Measurements from ENCODE around the gene FAAH.
A peak's percentile ranks its signal among the peaks of the same experiment; 100 is the strongest.
"Not testable (repeated sequence)": the region's sequence is repeated elsewhere in the genome, so short reads cannot be mapped to it uniquely, and the experiment has no call there.

FAAH gene

DNA sequence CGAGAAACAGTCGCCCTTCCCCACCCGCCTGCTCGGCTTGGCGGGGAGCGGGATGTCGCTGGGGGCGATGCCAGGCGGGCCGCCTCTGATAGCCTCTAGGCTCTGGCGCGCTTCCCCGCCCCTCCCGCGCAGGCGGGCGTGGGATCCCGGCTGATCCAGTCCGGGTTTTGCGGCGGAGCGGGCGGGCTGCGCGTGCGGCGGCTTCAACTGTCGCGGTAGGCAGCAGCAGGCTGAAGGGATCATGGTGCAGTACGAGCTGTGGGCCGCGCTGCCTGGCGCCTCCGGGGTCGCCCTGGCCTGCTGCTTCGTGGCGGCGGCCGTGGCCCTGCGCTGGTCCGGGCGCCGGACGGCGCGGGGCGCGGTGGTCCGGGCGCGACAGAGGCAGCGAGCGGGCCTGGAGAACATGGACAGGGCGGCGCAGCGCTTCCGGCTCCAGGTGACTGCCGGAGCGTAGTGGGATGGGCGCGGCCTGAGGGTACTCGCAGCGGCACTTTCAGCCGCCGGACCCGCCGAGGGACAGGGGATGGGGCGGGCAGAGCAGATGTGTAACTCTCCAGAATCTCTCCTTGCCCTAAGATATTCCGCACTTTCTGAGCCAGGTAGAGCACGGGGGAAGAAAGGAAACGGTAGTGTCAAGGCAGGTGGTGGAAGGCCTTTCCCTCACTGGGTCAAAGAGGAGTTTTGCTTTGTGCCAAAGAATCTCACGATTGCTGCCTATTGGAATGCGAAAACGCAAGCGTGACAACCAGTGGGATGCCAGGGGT, at the start of gene FAAH:
FAAH (plus strand) TSS at position 210 of the 764 bp plus-strand sequence; CDS start at position 242, 32 bp downstream.
- no peak for DNase-seq

DNA sequence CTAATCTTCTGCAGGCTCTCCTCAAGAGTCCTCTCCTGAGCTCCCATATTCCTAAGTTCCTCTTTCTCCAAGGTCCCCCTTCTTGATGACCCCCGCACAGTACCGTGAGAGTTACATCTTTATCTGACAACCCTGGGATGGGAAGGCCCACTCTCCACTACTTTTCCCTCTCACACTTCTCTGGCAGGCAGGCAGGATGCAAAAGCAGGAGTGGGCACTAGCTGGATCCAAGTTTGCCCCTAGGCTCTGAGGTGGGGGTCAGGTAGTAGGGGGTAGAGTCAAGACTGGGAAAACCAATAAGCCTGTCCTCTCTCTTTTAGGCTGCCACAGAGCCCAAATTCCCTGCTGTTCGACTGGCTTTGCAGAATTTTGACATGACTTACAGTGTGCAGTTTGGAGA, 49.6 kb upstream of the FAAH start:
- DNase-seq: no peak

DNA sequence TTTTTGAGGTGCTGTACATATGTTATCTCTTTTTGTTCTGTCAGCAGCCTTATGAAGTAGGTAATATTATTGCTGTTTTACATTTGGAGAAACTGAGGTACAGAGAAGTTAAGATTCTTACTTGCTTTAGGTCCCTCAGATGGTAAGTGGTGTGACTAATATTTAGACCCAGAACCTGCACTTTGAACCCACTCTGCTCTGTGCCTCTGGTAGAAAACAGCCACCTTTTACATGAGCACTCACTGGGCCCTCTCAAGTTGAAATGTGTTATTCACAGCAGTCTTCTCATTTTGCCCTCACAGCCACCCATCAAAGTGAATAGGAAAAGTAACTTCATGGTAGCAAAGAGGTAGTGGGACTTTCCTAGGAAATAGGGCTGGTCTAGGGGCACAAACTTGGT, 48.8 kb upstream of the FAAH start:
- no peak for DNase-seq

DNA sequence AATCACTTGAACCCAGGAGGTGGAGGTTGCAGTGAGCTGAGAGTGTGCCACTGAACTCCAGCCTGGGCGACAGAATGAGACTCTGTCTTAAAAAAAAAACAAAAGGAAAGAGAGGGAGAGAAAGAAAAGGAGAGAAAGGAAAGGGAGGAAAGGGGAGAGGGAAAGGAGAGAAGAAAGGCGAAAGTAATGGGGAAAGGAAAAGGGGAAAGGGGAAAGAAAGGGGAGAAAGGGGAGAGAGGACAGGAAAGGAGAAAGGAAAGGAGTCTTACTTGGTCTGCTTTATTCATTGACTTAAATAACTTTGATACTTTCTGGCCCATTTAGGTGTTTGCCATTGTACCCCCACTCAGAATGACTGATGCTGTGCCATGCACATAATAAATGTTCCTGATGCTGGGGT, 41.8 kb upstream of the FAAH start:
- no peak for DNase-seq

DNA sequence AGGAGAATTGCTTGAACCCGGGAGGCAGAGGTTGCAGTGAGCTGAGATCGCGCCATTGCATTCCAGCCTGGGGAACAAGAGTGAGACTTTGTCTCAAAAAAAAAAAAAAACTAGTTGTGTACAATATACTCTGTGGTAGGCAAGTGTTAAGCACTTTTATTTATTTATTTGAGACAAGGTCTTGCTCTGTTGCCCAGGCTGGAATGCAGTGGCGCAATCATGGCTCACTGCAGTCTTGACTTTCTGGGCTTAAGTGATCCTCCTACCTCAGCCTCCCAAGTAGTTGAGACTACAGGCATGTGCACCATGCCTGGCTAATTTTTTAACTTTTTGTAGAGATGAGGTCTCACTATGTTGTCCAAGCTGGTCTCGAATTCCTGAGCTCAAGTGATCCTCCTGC, 38.2 kb upstream of the FAAH start:
- DNase-seq: not testable (repeated sequence)

DNA sequence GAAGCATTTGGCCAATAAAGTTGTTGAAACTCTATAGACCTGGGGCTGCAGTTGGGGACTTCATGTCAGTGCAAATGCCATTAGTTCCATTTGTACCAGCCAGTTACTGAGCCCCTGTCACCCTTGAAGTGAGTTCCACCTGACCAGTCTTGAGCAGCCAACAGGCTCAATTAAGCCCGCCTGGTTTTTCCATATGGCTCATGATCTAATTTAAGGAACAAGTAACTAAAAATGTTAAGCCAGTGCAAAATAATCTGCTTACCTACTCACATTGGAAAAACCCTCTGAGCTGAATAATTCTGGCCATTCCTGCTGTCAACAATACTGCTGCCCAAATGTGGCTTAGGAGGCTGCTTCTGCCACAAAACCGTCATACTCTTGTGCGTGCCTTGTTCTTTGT, 32.0 kb upstream of the FAAH start:
- no peak for DNase-seq

DNA sequence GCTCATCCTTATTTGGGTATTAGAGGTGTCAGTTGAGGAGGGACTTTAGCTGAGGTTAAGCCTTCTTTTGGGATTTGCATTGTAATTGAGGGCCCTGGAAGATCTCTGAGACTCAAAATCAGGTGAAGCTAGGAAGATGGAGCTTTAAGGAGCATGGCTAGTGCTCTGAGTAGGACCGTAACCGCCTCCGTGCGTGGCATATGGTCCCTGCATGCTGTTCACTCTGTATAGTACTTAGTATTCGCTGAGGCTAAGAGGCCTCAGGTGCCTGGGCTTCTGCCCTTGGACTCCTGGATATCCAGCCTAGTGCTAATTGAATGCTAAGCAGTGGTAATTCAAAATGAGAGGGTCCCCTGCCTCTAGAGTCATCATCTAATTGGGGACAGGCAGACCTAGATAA, 31.0 kb upstream of the FAAH start:
- no peak for DNase-seq

DNA sequence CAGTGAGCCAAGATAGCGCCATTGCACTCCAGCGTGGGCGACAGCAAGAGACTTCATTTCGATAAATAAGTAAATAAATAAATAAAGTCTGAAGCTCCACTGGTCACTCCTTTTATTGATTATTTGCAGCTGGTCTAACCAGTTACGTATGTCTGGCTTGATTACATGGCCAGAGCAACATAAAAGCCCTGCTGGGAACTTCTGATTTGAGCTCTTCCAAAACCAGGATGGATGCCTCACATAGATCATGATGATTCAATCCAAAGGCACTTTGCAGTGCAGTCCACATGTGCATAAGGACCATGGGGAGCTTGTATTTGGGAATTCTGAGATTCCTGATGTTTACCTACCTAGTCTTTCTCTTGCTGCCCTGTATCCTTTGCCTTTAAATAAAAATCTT, 29.5 kb upstream of the FAAH start:
- no peak for DNase-seq

DNA sequence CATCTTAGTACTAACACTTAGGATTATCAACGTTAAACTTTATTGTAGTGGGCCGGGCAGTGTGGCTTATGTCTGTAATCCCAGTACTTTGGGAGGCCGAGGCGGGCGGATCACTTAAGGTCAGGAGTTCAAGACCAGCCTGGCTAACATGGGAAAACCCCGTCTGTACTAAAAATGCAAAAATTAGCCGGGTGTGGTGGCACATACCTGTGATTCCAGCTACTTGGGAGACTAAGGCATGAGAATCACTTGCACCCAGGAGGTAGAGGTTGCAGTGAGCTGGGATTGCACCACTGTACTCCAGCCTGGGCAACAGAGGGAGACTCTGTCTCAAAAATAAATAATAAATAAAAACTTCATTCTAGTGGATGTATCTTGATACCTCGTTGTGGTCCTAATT, 28.3 kb upstream of the FAAH start:
- DNase-seq: not testable (repeated sequence)

DNA sequence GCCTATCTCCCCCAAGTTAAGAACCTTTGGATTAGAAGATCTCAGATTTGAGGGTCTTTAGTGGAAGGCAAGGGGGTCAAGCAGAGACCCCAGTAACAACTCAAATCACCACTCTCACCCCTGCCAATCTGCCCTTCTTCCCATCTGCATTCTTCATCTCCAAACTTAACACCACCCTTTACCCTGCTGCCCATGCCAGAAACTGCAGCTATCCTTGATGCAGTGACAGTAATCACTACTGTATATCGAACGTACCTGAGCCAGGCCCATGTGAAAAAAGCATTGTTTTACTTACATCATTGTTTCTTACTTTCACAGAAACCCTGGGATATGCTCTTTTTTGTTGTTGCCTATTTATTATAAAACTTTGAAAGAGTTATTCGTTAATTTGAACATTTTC, 27.0 kb upstream of the FAAH start:
- DNase-seq: no peak

DNA sequence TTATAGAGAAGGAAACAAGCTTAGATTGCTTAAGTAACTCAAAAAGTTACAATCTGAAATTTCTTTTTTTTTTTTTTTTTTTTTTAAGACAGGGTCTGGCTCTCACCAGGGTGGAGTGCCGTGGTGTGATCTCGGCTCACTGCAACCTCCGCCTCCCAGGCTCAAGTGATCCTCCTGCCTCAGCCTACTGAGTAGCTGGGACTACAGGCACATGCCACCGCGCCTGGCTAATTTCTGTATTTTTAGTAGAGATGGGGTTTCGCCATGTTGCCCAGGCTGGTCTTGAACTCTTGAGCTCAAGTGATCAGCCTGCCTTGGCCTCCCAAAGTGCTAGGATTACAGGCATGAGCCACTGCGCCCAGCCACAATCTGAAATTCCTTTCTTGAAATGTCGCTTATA, 26.4 kb upstream of the FAAH start:
- DNase-seq: not testable (repeated sequence)

DNA sequence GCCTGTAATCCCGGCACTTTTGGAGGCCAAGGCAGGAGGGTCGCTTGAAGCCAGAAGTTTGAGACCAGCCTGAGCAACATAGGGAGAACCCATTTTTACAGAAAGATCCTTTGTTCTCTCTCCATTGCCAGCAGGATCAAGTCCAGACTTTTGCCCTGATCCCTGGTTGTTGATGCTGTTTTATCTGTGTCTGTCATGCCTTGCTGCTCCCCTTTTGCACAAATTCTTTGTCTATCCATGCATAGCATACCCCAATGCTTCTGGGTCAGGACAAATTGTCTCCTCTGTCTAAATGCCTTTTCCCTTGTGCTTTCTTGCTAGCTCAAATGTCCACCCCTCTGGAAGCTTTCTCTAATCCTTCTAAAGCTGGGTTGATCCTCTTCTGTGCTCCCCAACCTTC, 25.3 kb upstream of the FAAH start:
- no peak for DNase-seq

DNA sequence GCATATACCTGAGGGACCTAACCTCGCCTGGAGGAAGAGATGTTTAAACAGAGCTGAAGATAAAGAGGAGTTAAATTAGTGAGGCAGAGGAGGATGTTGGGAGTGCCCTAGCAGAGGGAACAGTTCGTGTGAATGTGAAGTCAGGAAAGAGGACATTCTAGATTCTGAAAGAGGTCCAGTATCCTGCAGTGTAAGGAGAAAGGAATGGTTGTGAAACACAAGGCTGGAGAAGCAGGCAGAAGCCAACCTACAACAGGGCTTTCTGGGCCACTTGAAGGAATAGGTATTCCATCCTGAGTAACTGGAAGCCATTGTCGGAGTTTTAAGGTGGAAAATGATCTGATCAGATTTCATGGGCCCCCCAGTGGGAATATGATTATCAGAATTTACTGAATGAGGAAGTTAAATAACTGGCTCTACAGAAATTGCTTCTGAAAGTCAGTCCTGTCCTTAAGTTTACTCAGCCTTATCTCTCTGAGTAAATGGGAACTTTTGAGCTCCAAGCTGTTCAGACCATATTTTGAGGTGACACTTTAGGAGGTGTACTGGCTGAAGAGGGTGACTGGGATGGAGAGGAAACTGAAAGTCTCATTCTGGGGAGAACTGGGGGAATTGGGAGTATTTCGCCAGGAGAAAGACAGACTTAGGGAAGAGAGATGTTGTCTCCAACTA, 24.4 kb upstream of the FAAH start:
- no peak for DNase-seq

DNA sequence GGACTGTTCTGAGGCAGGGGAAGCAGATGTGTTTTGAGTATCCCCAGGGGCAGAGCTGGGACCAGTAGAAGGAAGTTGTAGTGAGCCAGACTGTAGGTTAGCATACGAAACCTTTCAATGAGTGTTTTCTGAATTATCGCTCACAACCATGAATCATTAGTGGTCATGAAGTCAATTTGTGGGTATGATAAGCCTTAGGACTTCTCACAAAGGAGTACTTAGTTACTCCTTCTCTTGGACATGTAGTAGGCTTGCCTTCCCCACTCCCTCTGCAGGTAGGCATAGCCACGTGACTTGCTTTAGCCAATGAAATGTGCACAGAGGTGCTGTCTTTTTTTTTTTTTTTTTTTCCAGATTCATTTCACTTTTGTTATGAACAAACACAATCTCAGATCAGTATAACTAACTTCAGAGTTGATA, 23.9 kb upstream of the FAAH start:
- DNase-seq: no peak

DNA sequence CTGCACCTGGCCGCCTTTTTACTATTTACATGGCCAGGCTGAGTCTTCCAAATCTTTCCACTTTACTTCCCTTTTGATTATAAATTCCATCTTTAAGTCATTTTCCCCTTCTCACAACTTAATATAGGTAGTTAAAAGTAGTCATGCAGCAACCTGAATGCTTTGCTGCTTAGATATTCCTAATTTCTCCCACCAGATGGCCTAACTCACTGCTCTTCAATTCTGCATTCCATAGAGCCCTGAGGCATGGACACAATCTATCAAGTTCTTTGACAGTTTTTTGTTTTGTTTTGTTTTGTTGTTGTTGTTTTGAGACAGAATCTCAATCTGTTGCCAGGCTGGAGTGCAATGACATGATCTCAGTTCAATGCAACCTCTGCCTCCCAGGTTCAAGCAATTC, 21.7 kb upstream of the FAAH start:
- DNase-seq: no peak

DNA sequence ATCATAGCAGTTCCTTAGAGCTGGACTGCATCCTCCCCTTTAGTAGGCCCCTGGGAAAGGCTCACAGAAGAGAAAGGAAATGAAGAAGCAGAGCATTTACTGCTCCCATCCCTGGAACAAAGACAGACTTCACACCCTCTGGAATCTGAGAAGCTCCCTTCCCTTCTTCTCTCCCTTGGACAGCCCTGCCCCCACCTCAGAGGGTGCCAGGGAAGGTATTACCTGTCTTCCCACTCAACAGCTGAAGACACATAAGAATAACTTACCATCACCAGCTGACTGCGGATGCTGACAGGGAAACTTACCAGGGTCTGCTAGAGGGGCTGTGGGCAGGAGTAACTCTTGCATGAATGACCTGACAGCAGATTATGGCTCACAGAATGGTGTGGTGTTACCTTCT, 14.1 kb upstream of the FAAH start:
- DNase-seq: no peak

DNA sequence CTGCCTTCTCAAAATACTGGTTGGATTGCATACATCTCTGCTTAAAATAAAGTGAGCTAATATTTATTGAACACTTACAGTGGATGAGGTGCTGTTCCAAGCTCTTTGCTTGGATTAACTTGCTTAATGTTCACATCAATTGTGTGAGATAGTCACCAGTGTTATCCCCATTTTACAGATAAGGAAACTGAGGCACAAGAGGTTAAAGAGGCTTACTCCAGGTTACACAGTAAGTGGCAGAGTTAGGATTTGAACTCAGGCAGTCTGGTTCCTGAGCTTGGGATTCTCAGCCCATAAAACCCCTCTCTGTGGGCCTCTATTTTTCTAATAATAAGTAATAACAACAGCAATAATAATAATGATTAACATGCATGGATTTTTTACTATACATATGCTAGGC, 13.6 kb upstream of the FAAH start:
- DNase-seq: no peak

DNA sequence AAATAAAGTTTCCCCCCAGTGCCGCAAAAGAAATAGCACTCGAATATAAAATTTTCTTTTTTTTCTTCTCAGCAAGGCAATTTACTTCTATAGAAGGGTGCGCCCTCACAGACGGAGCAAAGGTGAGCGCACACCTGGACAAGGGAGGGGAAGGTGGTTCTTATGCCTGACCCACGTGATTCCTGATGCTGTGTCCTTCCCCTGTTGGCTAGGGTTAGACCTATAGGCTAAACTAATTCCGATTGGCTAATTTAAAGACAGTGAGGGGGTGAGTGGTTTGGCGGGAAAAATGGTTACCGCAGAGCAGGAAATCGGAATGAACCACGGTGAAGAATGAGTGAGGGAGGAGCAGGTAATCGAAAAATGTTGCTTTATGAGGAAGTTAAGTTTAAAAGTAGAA, 607 bp upstream of the FAAH start:
- DNase-seq: no peak

DNA sequence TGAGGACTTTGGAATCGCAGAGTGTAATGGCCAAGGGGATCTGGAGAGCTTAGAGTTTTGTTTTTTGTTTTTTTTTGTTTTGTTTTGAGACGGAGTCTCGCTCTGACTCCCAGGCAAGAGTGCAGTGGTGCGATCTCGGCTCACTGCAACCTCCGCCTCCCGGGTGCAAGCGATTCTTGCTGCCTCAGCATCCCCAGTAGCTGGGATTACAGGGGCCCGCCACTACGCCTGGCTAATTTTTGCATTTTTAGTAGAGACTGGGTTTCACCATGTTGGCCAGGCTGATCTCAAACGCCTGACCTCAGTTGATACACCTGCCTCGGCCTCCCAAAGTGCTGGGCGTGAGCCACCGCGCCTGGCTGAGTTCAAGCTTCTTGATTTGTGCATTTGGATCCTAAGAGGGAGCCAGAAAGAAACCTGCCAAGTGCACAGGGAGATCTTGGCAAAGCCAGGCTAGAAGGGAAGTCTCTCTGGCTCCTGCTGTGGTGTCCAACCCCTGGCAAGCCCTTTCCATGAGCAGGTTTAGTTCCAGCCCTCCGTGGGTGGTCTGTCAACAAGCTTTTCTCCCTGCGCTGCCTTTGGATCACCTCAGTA, 852 bp downstream of the FAAH start:
- no peak for DNase-seq

DNA sequence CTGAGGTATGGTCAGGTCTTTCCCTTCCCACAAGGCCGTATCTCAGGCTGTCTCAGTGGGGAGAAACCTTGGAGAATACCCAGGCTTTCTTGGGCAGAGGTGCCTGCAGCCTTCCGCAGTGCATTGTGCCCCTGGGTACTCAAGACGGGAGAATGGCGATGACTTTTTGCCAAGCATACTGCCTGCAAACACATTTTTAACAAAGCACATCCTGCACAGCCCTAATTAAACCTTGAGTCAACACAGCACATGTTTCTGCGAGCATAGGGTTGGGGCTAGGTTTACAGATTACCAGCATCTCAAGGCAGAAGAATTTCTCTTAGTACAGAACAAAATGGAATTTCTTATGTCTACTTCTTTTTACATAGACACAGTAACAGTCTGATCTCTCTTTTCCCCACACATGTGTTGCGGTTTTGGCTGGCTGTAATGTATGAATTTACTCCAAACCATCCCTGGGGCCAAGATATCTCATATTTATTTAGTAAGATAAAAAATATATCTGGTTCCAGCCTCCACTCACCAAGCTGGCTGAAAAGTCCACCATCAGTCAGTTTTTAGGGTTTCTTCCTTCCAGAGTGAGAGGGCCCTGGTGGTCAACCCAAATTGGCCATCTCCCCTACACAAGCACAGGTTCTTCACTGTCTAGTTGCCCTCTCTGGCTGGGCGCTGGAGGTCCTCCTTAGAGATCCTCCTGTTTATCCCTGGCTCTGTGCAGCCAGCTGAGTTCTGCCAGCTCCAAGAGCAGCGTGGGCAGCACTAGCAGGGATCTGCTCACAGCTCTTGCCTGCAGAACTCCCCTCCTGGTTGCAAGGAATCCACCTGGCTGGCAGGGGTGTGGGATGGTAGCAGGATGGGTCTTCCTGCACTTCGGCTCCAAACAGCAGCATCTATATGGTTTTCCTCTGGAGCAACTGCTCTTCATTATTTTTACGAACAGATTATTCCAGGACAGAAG, 2.6 kb downstream of the FAAH start:
- peak; percentile 29 for DNase-seq

DNA sequence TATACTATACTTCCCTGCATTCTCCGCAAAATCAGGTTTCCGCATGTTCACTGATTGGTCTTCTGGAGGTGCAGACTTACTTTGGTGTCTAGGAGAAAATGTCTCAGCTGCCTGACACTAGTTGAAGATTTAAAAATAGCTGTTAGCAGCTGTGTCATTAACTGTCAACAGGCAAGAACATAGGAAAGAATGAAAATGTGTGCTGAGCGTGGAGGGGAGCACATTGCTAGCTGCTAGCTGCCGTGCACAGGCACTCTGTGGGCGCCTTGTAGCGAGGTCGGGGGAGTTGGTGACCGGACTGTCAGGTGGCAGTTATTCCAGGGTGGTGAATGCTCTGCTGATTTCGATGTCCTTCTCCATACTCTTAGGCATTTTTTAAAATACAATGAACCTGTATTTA, 5.2 kb downstream of the FAAH start:
- no peak for DNase-seq

DNA sequence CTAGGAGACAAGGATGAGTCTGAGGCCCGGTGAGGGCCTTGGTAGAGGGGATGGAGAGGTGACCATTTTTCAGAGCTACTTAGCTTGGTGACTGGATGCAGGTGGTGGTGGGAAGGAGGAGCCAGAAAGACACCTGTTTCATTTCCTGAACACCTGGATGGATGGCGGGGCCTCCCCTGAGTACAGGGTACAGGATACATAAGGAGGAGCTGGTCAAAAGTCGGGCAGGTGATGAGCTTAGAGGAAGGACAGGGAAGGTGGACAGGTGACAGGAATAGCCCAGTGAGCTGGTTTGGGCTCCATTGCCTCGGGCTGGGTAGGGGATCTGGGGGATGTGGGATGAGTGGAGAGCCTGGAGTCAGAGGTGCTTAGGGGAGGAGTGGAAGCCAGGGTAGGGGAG, 6.3 kb downstream of the FAAH start:
- DNase-seq: no peak

Measured in NCI-H1436 (cell line).